Fibroblast of villous mesenchyme (primary cell): Measurements from ENCODE around the gene GSAP. TPM values are rescaled to one million over a fixed set of nuclear protein-coding genes. Genes with fewer than 3 reads are reported as not detected.

ENCODE experiments used
- DNase-seq: peaks from one replicate; pipeline ENCODE4 v3.0.0-alpha.2; 2010; ENCODE audit warnings: low read depth
- H3K4me3 ChIP-seq: 2 replicates; pipeline ENCODE4 v1.5.1; 2011; ENCODE audit warnings: low read depth, mild to moderate bottlenecking, low read length
- total RNA-seq: library from RNA; depleted of rRNA; stranded (reverse); fragments of >200 nt; gene quantifications from 2 replicates; pipeline ENCODE4 v1.2.3, GENCODE V29; 2012
- TF ChIP-seq, protein P1 (sequence below): IDR thresholded peaks from 2 replicates; pipeline ENCODE4 v1.5.1; 2012; ENCODE audit warnings: low read depth, mild to moderate bottlenecking, low read length; ENCODE audit not compliant: insufficient read depth

The GSAP gene
- total RNA-seq, 1 donor: 13.8 TPM

DNA sequence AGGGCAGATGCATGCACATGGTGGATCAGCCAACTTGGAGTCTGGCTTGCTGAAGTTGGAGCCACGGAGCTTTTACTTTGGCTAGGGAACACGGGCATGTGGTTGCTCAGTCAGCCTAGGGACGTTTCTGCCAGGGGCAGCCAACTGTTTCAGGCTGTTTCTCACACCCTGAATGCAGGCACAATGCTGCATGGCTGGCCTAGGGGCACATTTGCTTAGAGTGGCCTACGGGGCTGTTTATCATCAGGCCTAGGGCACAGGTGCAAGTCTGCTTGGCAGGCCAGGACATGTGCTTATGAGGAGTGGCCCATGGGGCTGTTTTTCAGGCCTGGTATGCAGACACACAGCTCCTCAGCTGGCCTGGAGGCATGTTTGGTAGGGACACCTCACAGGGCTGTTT is 107.4 kb downstream of the GSAP start:
- no peak overlapping the region for H3K4me3 ChIP-seq
- DNase-seq: no peak
- TF ChIP-seq, protein P1, sequence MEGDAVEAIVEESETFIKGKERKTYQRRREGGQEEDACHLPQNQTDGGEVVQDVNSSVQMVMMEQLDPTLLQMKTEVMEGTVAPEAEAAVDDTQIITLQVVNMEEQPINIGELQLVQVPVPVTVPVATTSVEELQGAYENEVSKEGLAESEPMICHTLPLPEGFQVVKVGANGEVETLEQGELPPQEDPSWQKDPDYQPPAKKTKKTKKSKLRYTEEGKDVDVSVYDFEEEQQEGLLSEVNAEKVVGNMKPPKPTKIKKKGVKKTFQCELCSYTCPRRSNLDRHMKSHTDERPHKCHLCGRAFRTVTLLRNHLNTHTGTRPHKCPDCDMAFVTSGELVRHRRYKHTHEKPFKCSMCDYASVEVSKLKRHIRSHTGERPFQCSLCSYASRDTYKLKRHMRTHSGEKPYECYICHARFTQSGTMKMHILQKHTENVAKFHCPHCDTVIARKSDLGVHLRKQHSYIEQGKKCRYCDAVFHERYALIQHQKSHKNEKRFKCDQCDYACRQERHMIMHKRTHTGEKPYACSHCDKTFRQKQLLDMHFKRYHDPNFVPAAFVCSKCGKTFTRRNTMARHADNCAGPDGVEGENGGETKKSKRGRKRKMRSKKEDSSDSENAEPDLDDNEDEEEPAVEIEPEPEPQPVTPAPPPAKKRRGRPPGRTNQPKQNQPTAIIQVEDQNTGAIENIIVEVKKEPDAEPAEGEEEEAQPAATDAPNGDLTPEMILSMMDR: no peak

- DNase-seq: no peak
- TF ChIP-seq, protein P1: no peak
- no peak overlapping the region for H3K4me3 ChIP-seq
Measured at GRCh38 chr7:77306231-77307067, 109.7 kb downstream of the GSAP start.

- no peak overlapping the region for H3K4me3 ChIP-seq
- no peak for DNase-seq
- TF ChIP-seq, protein P1: no peak
Measured at GRCh38 chr7:77295549-77295948, 120.6 kb downstream of the GSAP start.

DNA sequence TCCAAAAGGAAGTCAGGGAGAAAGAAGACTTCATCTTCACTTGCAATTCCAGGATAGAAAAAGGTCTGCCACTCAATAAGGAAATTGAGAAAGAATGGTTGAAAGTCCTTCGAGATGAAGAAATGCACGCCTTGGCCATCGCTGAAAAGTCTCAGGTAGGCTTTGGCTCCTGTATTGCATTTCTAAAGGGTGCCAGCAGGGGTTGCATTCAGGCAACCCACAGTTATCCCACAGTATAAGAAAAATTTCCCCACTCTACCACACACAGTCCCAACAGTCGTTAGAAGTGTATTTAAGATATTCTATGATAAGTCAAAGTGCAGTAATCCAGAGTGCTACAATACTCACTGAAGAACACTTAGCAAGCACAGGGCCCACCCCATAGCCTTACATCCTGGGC is 123.1 kb downstream of the GSAP start:
- TF ChIP-seq, protein P1: no peak
- no peak for DNase-seq

GRCh38 chr7:77290425-77290824 is 125.7 kb downstream of the GSAP start:
- H3K4me3 ChIP-seq: no peak overlapping the region
- peak; percentile 58 for DNase-seq
- TF ChIP-seq, protein P1: no peak

More for the DNA sequence above, 123.1 kb downstream of the GSAP start:
- H3K4me3 ChIP-seq: no peak overlapping the region

- no peak for DNase-seq
- TF ChIP-seq, protein P1: no peak
- no peak overlapping the region for H3K4me3 ChIP-seq
Measured at GRCh38 chr7:77289387-77289786, 126.8 kb downstream of the GSAP start.
